Keratinocyte (primary cell): ENCODE results near the gene RNF13.

Experiments used
- EZH2 ChIP-seq: IDR thresholded peaks from one replicate; pipeline ENCODE4 v1.6.1; 2012; ENCODE audit warnings: inconsistent platforms, mild to moderate bottlenecking, low read length, moderate library complexity
- TF ChIP-seq, protein P1 (sequence below), 3 experiments: IDR thresholded peaks in 1 of 3; conservative IDR thresholded peaks in 1 of 3; optimal IDR thresholded peaks in 1 of 3; 2 replicates in 2 of 3; 3 replicates in 1 of 3; pipeline versions ENCODE3 to v1.5.1; 2011; ENCODE audit warnings: low read length in 3 of 3, mild to moderate bottlenecking in 3 of 3, moderate library complexity in 2 of 3, control low read depth in 1 of 3, inconsistent platforms in 1 of 3; ENCODE audit not compliant: insufficient read depth in 2 of 3; ENCODE audit errors: extremely low read depth in 1 of 3

DNA sequence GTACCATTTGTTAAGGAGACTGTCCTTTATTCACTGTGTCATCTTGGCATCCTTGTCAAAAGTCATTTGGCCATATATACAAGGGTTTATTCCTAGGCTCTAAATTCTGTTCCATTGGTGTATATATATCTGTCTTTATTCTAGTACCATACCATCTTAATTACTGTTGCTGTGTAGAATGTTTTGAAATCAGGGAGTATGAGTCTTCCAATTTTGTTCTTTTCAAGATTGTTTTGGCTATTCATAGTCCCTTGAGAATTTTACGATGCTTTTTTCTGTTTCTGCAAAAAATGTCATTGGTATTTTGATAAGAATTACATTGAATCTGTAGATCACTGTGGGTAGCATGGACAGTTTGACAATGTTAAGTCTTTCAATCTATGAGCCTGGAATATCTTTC, 128.9 kb downstream of the RNF13 start:
- TF ChIP-seq, protein P1, sequence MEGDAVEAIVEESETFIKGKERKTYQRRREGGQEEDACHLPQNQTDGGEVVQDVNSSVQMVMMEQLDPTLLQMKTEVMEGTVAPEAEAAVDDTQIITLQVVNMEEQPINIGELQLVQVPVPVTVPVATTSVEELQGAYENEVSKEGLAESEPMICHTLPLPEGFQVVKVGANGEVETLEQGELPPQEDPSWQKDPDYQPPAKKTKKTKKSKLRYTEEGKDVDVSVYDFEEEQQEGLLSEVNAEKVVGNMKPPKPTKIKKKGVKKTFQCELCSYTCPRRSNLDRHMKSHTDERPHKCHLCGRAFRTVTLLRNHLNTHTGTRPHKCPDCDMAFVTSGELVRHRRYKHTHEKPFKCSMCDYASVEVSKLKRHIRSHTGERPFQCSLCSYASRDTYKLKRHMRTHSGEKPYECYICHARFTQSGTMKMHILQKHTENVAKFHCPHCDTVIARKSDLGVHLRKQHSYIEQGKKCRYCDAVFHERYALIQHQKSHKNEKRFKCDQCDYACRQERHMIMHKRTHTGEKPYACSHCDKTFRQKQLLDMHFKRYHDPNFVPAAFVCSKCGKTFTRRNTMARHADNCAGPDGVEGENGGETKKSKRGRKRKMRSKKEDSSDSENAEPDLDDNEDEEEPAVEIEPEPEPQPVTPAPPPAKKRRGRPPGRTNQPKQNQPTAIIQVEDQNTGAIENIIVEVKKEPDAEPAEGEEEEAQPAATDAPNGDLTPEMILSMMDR (optimal IDR thresholded peaks at IDR 0.05 in 1 of 3, IDR thresholded peaks at IDR 0.05 in 1 of 3, conservative IDR thresholded peaks at IDR 0.05 in 1 of 3; ENCODE audit: extremely low read depth in 1 of 3, insufficient read depth in 2 of 3, low read length in 3 of 3), result no peak
- TF ChIP-seq EZH2, result no peak
